H9 (cell line): ENCODE data around the gene KCNK1. TPM values are rescaled to one million over a fixed set of nuclear protein-coding genes. Genes with fewer than 3 reads are reported as not detected.

Source experiments
- DNase-seq: peaks from one replicate; pipeline ENCODE4 v3.0.0-alpha.2; 2017
- H2AFZ ChIP-seq: one replicate; pipeline ENCODE4 v1.6.1; 2013; ENCODE audit warnings: mild to moderate bottlenecking, low read length, control low read depth, moderate library complexity
- H2AK5ac ChIP-seq: 2 replicates; pipeline ENCODE4 v1.6.1; 2013; ENCODE audit warnings: low read length, control low read depth, mixed read lengths; ENCODE audit not compliant: insufficient read length
- H2BK120ac ChIP-seq: one replicate; pipeline ENCODE4 v1.6.1; 2013; ENCODE audit warnings: low read depth, mild to moderate bottlenecking, low read length, control low read depth, inconsistent platforms; ENCODE audit not compliant: poor library complexity, severe bottlenecking
- H2BK12ac ChIP-seq: 2 replicates; pipeline ENCODE4 v1.6.1; 2013; ENCODE audit warnings: low read length, control low read depth, mixed read lengths, low read depth; ENCODE audit not compliant: insufficient read length
- H2BK15ac ChIP-seq: 2 replicates; pipeline ENCODE4 v1.6.1; 2013; ENCODE audit warnings: low read depth, low read length, control low read depth
- H2BK20ac ChIP-seq: one replicate; pipeline ENCODE4 v1.6.1; 2013; ENCODE audit warnings: low read depth, mild to moderate bottlenecking, low read length, control low read depth, inconsistent platforms; ENCODE audit not compliant: poor library complexity, severe bottlenecking
- H2BK5ac ChIP-seq: 2 replicates; pipeline ENCODE4 v1.6.1; 2013; ENCODE audit warnings: low read length, control low read depth, mixed read lengths; ENCODE audit not compliant: insufficient read length
- H3K14ac ChIP-seq: 2 replicates; pipeline ENCODE4 v1.6.1; 2013; ENCODE audit warnings: low read length, control low read depth; ENCODE audit not compliant: insufficient read depth
- H3K18ac ChIP-seq: 2 replicates; pipeline ENCODE4 v1.6.1; 2013; ENCODE audit warnings: low read depth, mild to moderate bottlenecking, mixed read lengths, low read length, control low read depth; ENCODE audit not compliant: insufficient read length
- H3K23ac ChIP-seq: 2 replicates; pipeline ENCODE4 v1.6.1; 2013; ENCODE audit warnings: low read length, control low read depth, mixed read lengths, low read depth; ENCODE audit not compliant: insufficient read length
- H3K23me2 ChIP-seq: 2 replicates; pipeline ENCODE4 v1.6.1; 2013; ENCODE audit warnings: low read depth, mild to moderate bottlenecking, mixed read lengths, low read length, control low read depth; ENCODE audit not compliant: insufficient read length, poor library complexity, severe bottlenecking
- H3K27ac ChIP-seq: 2 replicates; pipeline ENCODE4 v1.5.1; 2013; ENCODE audit warnings: low read length, control low read depth, mixed read lengths, low read depth; ENCODE audit not compliant: insufficient read length
- H3K27me3 ChIP-seq: 2 replicates; pipeline ENCODE4 v1.6.1; 2013; ENCODE audit warnings: low read length, control low read depth, inconsistent platforms; ENCODE audit not compliant: insufficient read depth
- H3K4ac ChIP-seq: 2 replicates; pipeline ENCODE4 v1.6.1; 2013; ENCODE audit warnings: low read depth, mild to moderate bottlenecking, control low read depth, inconsistent platforms, low read length, moderate library complexity
- H3K4me1 ChIP-seq: 2 replicates; pipeline ENCODE4 v1.6.1; 2013; ENCODE audit warnings: low read length, control low read depth, inconsistent platforms; ENCODE audit not compliant: insufficient read depth
- H3K4me2 ChIP-seq: 2 replicates; pipeline ENCODE4 v1.6.1; 2013; ENCODE audit warnings: low read length, control low read depth, mixed read lengths; ENCODE audit not compliant: insufficient read length, insufficient read depth
- H3K56ac ChIP-seq: 2 replicates; pipeline ENCODE4 v1.6.1; 2013; ENCODE audit warnings: low read depth, mild to moderate bottlenecking, mixed read lengths, low read length, control low read depth; ENCODE audit not compliant: insufficient read length
- H3K79me1 ChIP-seq: 2 replicates; pipeline ENCODE4 v1.6.1; 2013; ENCODE audit warnings: low read depth, mild to moderate bottlenecking, moderate library complexity, low read length, control low read depth, inconsistent platforms; ENCODE audit not compliant: insufficient read depth, poor library complexity, severe bottlenecking
- H3K79me2 ChIP-seq: 2 replicates; pipeline ENCODE4 v1.6.1; 2013; ENCODE audit warnings: low read length, control low read depth, inconsistent platforms; ENCODE audit not compliant: insufficient read depth
- H3K9ac ChIP-seq: 2 replicates; pipeline ENCODE4 v1.6.1; 2013; ENCODE audit warnings: low read length, control low read depth, mixed read lengths; ENCODE audit not compliant: insufficient read length; ENCODE audit errors: extremely low read depth
- H3K9me3 ChIP-seq: one replicate; pipeline ENCODE4 v1.6.1; 2013; ENCODE audit warnings: low read depth, low read length, inconsistent platforms; ENCODE audit not compliant: control insufficient read depth
- H3T11ph ChIP-seq: one replicate; pipeline ENCODE4 v1.6.1; 2013; ENCODE audit warnings: mild to moderate bottlenecking, low read length, control low read depth, inconsistent platforms
- H4K20me1 ChIP-seq: one replicate; pipeline ENCODE4 v1.6.1; 2013; ENCODE audit not compliant: control insufficient read depth, insufficient read length, insufficient read depth
- H4K5ac ChIP-seq: 2 replicates; pipeline ENCODE4 v1.6.1; 2013; ENCODE audit warnings: low read depth, mild to moderate bottlenecking, mixed read lengths, low read length, control low read depth; ENCODE audit not compliant: insufficient read length
- H4K8ac ChIP-seq: replicated peaks from 2 replicates; pipeline ENCODE4 v1.6.1; 2013; ENCODE audit warnings: low read length, control low read depth, mixed read lengths, low read depth; ENCODE audit not compliant: insufficient read length
- H4K91ac ChIP-seq: 2 replicates; pipeline ENCODE4 v1.6.1; 2013; ENCODE audit warnings: low read depth, mild to moderate bottlenecking, moderate library complexity, mixed read lengths, low read length, control low read depth; ENCODE audit not compliant: insufficient read length
- H3K27ac Mint-ChIP-seq, 3 experiments: 2 replicates in 2 of 3; 3 replicates in 1 of 3; pipeline ENCODE4 v1.8.0; 2020 to 2021; ENCODE audit warnings: mixed read lengths in 3 of 3, mild to moderate bottlenecking in 1 of 3, moderate library complexity in 1 of 3
- H3K27me3 Mint-ChIP-seq: 2 replicates; pipeline ENCODE4 v1.8.0; 2021; ENCODE audit warnings: low read depth, mild to moderate bottlenecking, moderate library complexity, mixed read lengths
- H3K36me3 Mint-ChIP-seq, 3 experiments: 2 replicates in 2 of 3; 3 replicates in 1 of 3; pipeline ENCODE4 v1.8.0; 2020 to 2021; ENCODE audit warnings: low read depth in 3 of 3, mixed read lengths in 3 of 3; ENCODE audit not compliant: insufficient read depth in 1 of 3
- H3K4me1 Mint-ChIP-seq, 2 experiments: 2 replicates each; pipeline ENCODE4 v1.8.0; 2020; ENCODE audit warnings: mixed read lengths in 2 of 2
- H3K4me3 Mint-ChIP-seq, 2 experiments: 2 replicates in 1 of 2; 3 replicates in 1 of 2; pipeline ENCODE4 v1.8.0; 2020 to 2021; ENCODE audit warnings: mild to moderate bottlenecking in 2 of 2, mixed read lengths in 2 of 2, moderate library complexity in 1 of 2
- H3K9me3 Mint-ChIP-seq, 2 experiments: 2 replicates in 1 of 2; 3 replicates in 1 of 2; pipeline ENCODE4 v1.8.0; 2020; ENCODE audit warnings: mild to moderate bottlenecking in 2 of 2, mixed read lengths in 2 of 2, moderate library complexity in 1 of 2
- CTCF ChIP-seq: fragments of 200-600 bp; sonication (generic); conservative IDR thresholded peaks from 3 replicates; pipeline ENCODE4 v1.8.0; 2021; ENCODE audit warnings: antibody characterized with exemption, mild to moderate bottlenecking
- WGBS: extraction: QIAGEN DNeasy Blood & Tissue Kit; methylation state at CpG from one replicate; pipeline ENCODE4 v1.1.7; 2013; ENCODE audit warnings: missing lambda C conversion rate, low lambda C conversion rate, mixed read lengths; ENCODE audit not compliant: insufficient read length; ENCODE audit errors: extremely low coverage; 5-methylcytosine and 5-hydroxymethylcytosine counted together
- total RNA-seq: library from RNA; stranded (reverse); gene quantifications from 2 replicates; pipeline ENCODE4 v1.2.1, GENCODE V29; 2021

The KCNK1 gene
- total RNA-seq, 1 experiment from 2014 or later: 9.9 TPM

- H2AK5ac ChIP-seq: no peak overlapping the region
- DNase-seq: no peak
- no peak overlapping the region for H3K9ac ChIP-seq
- H2BK20ac ChIP-seq: no peak overlapping the region
- Mint-ChIP-seq H3K4me3 (no peak overlapping the region), H3K27ac (no peak overlapping the region), H3K36me3 (peaks cover 7 to 23% (median 21%) of the 10 kb centered on the region in 3 experiments), H3K9me3 (no peaks in the 10 kb centered on the region), H3K4me1 (peaks cover 22 to 28% of the 10 kb centered on the region in 2 experiments), H3K27me3 (peaks cover 4% of the 10 kb centered on the region; the same call in 1 of the 2 replicates)
- H4K5ac ChIP-seq: no peak overlapping the region
- H2BK12ac ChIP-seq: no peak overlapping the region
- H3K27me3 ChIP-seq: no peaks in the 10 kb centered on the region; the same call in 1 of the 2 replicates
- no peaks in the 10 kb centered on the region for H4K20me1 ChIP-seq
- H3K4ac ChIP-seq: no peak overlapping the region
- no peaks in the 10 kb centered on the region for H3K23me2 ChIP-seq
- no peak overlapping the region for H2BK120ac ChIP-seq
- H2BK15ac ChIP-seq: no peak overlapping the region
- no peaks in the 10 kb centered on the region for H3K79me1 ChIP-seq
- H3K14ac ChIP-seq: no peak overlapping the region
- no peak overlapping the region for H4K91ac ChIP-seq
- no peak overlapping the region for H3K27ac ChIP-seq
- H3K4me1 ChIP-seq: no peaks in the 10 kb centered on the region
- H4K8ac ChIP-seq: no peak overlapping the region
- H3K18ac ChIP-seq: no peak overlapping the region
- TF ChIP-seq CTCF: no peak
- no CpG with 5 or more reads among the region's 2 CpGs for WGBS
- no peak overlapping the region for H3T11ph ChIP-seq
- H3K4me2 ChIP-seq: no peak overlapping the region
- no peak overlapping the region for H2AFZ ChIP-seq
- H3K9me3 ChIP-seq: no peaks in the 10 kb centered on the region
- H3K56ac ChIP-seq: no peak overlapping the region
- no peaks in the 10 kb centered on the region for H3K79me2 ChIP-seq
- H2BK5ac ChIP-seq: no peak overlapping the region
- no peak overlapping the region for H3K23ac ChIP-seq
These were observed 6.2 kb downstream of the KCNK1 start for GRCh38 chr1:233620065-233620464.
